Parathyroid adenoma (tissue), 2 donors: ENCODE data around the gene LSM7.

Experiments used
- H2AFZ ChIP-seq: fragments of 300-600 bp; sonication (generic); one replicate; pipeline ENCODE4 v1.7.0; 2017; ENCODE audit warnings: antibody characterized with exemption, mild to moderate bottlenecking
- H3K27ac ChIP-seq: fragments of 300-600 bp; sonication (generic); one replicate; pipeline ENCODE4 v1.7.0; 2017
- H3K27me3 ChIP-seq: fragments of 300-600 bp; sonication (generic); one replicate; pipeline ENCODE4 v1.7.0; 2017; ENCODE audit warnings: low read length; ENCODE audit not compliant: control insufficient read depth, insufficient read depth
- H3K36me3 ChIP-seq: fragments of 300-600 bp; sonication (generic); one replicate; pipeline ENCODE4 v1.7.0; 2017; ENCODE audit warnings: low read length; ENCODE audit not compliant: control insufficient read depth, insufficient read depth
- H3K4me1 ChIP-seq: fragments of 300-600 bp; sonication (generic); one replicate; pipeline ENCODE4 v1.7.0; 2017; ENCODE audit warnings: control low read depth
- H3K4me2 ChIP-seq: fragments of 300-600 bp; sonication (generic); one replicate; pipeline ENCODE4 v1.7.0; 2017; ENCODE audit warnings: low read length
- H3K4me3 ChIP-seq: fragments of 300-600 bp; sonication (generic); one replicate; pipeline ENCODE4 v1.7.0; 2017; ENCODE audit warnings: low read depth, low read length
- H3K79me2 ChIP-seq: fragments of 300-600 bp; sonication (generic); one replicate; pipeline ENCODE4 v1.7.0; 2017; ENCODE audit warnings: control low read depth
- H3K9ac ChIP-seq: fragments of 300-600 bp; sonication (generic); one replicate; pipeline ENCODE4 v1.7.0; 2017; ENCODE audit warnings: mild to moderate bottlenecking
- H3K9me3 ChIP-seq: fragments of 300-600 bp; sonication (generic); one replicate; pipeline ENCODE4 v1.7.0; 2017; ENCODE audit warnings: low read length; ENCODE audit not compliant: control insufficient read depth
- CTCF ChIP-seq: fragments of 300-600 bp; sonication (generic); IDR thresholded peaks from one replicate; pipeline ENCODE4 v1.7.0; 2017; ENCODE audit warnings: antibody characterized with exemption, mild to moderate bottlenecking
- donor health status: primary hyperparathyroidism.

Gene LSM7

DNA sequence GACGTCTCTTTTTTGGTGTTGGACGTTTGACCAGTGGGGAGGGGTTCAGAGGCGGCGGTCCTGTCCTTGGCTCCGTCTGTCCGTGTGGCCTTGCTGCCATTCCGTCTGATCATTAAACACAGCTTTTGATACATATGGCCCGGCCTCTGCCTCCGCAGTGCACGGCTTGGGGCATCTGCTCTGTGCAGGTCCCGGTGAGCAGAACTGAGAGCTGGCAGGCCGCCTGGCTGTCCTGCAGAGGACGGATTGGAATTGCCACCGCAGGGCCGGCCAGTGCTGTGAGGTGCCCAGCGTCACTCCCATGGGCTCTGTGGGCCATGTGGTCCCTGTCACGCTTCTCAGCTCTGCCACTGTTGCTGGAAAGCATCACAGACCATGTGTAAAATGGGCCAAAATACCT, 26.3 kb upstream of the LSM7 start:
- Histone ChIP-seq H3K79me2 (no peaks in the 10 kb centered on the region), H3K27me3 (no peaks in the 10 kb centered on the region), H3K4me2 (no peak overlapping the region), H3K27ac (no peak overlapping the region), H3K4me1 (no peaks in the 10 kb centered on the region), H3K4me3 (no peak overlapping the region), H2AFZ (no peak overlapping the region), H3K9ac (no peak overlapping the region), H3K36me3 (no peaks in the 10 kb centered on the region), H3K9me3 (no peaks in the 10 kb centered on the region)
- TF ChIP-seq CTCF: no peak

- H3K36me3 ChIP-seq: no peaks in the 10 kb centered on the region
- no peak for TF ChIP-seq CTCF
Observed at GRCh38 chr19:2353887-2354592, 25.7 kb upstream of the LSM7 start.

DNA sequence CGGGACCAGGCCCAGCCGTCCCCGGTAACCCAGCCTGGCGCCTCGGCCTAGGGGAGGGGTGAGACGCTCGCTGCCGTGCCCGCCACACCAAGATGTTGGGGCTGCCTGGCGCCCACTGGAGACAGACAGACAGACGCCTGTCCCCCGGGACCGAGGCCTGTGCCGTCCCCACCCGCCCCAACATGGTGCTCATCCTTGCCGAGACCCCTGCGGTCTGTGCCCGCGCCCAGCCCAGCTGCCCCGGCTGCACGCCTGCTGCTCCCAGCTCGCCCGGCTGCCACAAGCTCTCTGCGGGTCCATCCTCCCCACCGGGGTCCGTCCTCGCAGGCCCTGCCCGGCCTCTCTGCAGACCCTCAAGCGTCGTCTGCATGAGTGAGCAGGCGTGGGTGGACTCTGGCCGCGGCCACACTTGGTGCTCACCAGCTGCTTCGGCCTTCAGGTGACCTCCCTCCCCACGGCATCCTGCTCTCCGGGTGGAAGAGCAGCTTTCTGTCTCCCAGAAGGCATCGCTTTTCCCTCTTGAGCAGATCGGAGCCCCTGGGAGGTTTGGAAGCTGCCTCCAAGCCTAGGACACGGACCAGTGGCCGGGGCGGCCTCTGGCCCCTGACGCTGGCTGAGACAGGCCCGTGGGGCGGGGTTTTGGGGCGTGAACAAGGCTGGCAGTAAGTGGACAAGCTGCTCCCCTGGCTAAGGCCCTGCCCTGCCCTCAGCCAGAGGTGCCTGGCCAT, 24.9 kb upstream of the LSM7 start:
- Histone ChIP-seq H3K79me2 (no peaks in the 10 kb centered on the region), H3K9me3 (no peaks in the 10 kb centered on the region)
- no peak for TF ChIP-seq CTCF

More at GRCh38 chr19:2353887-2354592, 25.7 kb upstream of the LSM7 start:
- Histone ChIP-seq H3K4me3 (no peak overlapping the region), H3K27ac (no peak overlapping the region), H3K4me1 (no peaks in the 10 kb centered on the region), H3K4me2 (no peak overlapping the region), H3K9ac (no peak overlapping the region), H2AFZ (no peak overlapping the region), H3K79me2 (no peaks in the 10 kb centered on the region), H3K27me3 (no peaks in the 10 kb centered on the region), H3K9me3 (no peaks in the 10 kb centered on the region)

DNA sequence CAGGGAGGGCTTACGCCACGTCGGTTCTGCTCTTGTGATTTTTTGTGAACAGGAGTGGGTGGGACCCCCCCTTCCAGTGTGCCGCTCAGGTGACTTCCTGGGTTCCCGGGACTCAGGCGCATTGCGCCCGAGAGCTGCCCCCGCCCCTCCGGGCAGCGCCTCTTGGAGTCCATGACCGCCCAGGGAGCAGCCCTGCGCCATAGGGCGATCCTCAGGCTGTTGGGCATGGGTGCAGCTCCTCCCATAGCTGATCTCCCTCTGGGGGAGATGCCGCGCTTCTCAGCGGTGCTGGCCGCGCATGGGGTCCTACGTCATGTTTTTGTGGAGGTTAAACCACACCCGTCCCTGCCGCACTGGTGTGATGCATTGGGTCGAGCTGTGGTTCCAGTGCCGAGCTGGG, 23.7 kb upstream of the LSM7 start:
- no peak for TF ChIP-seq CTCF
- no peaks in the 10 kb centered on the region for H3K27me3 ChIP-seq
- H3K4me1 ChIP-seq: no peaks in the 10 kb centered on the region
- H3K79me2 ChIP-seq: no peaks in the 10 kb centered on the region
- no peak overlapping the region for H3K4me2 ChIP-seq
- no peak overlapping the region for H3K4me3 ChIP-seq
- H3K9ac ChIP-seq: no peak overlapping the region
- H2AFZ ChIP-seq: no peak overlapping the region
- no peaks in the 10 kb centered on the region for H3K9me3 ChIP-seq
- no peak overlapping the region for H3K27ac ChIP-seq
- H3K36me3 ChIP-seq: no peaks in the 10 kb centered on the region

More for the DNA sequence above, 24.9 kb upstream of the LSM7 start:
- H3K27me3 ChIP-seq: no peaks in the 10 kb centered on the region
- H3K36me3 ChIP-seq: no peaks in the 10 kb centered on the region
- H3K4me1 ChIP-seq: no peaks in the 10 kb centered on the region
- H3K27ac ChIP-seq: no peak overlapping the region
- H2AFZ ChIP-seq: no peak overlapping the region
- no peak overlapping the region for H3K4me2 ChIP-seq
- H3K9ac ChIP-seq: no peak overlapping the region
- H3K4me3 ChIP-seq: no peak overlapping the region
